Activated naive CD4-positive, alpha-beta T cell treated with Interleukin-2 at 50 U/mL for 16 hours (primary cell): ENCODE data around the gene VPS33A.
"Not testable (repeated sequence)": the region's sequence is repeated elsewhere in the genome, so short reads cannot be mapped to it uniquely, and the experiment has no call there.

Source experiments
- DNase-seq: peaks from one replicate; pipeline ENCODE4 v3.0.0-alpha.2; 2020

Gene VPS33A

DNA sequence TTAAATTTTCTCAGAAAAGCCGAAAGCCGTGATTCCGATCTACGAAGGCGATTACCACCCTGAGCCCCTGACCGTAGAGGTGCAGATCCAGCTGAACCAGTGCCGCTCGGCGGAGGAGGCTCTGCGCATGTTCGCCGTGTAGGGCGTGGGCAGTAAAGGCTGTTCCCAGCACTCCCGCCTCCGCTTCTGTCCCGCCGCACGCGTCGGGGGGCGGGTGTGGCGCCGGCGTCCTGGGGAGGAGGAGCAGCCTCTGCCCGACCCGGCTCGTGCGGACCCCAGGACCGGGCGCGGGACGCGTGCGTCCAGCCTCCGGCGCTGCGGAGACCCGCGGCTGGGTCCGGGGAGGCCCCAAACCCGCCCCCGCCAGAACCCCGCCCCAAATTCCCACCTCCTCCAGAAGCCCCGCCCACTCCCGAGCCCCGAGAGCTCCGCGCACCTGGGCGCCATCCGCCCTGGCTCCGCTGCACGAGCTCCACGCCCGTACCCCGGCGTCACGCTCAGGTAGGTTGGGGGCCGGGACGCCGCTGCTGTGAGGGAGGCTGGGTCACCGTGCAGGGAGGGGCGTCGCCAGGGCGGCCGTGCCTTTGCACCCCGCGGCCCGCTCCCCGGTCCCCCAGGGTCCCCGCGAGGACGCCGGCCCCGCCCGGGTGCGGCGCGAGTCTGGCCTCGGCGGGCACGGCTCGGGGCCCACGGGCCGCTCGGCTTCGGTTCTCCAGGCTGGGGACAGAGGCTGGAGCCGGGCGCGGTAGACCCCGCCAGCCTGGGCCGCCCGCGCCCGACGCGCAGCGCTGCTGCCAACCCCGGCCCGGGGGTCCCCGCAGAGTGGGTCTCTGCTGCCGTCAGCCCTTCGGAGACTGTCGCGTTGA is 62.8 kb downstream of the VPS33A start, which contains the start of gene B3GNT4:
Gene B3GNT4 (plus strand): TSS at position 409 of the 866 bp plus-strand sequence. CDS start 910 bp downstream, outside the sequence.
- DNase-seq = peak; percentile 75

DNA sequence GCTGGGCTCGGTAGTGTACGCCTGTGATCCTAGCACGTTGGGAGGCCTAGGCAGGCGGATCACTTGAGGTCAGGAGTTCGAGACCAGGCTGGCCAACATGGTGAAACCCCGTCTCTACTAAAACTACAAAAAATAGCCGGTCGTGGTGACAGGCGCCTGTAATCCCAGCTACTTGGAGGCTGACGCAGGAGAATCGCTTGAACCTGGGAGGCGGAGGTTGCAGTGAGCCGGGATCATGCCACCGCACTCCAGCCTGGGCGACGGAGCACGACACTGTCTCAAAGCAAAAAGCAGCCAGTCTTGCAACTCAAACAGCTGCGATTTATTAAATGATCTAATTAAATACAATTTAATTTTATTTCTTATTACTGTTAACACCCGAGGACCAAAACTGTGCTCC is 63.5 kb downstream of the VPS33A start:
- DNase-seq = not testable (repeated sequence)

DNA sequence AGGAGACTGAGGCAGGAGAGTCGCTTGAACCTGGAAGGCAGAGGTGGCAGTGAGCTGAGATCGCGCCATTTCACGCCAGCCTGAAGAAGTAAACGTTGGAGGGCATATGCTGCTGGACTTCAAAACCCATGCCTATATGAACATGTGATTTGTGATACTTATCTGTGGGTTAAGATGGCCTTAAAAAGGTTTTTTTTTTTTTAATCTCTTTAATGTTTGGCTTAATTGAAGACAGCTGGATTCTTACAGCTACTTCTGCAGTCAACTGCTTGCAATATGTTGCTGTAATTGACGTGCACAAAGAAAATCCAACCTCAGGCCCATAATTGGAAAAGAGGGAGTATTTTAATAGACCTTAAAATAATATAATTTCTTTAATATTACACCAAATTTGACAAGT is 64.3 kb downstream of the VPS33A start:
- DNase-seq = no peak

DNA sequence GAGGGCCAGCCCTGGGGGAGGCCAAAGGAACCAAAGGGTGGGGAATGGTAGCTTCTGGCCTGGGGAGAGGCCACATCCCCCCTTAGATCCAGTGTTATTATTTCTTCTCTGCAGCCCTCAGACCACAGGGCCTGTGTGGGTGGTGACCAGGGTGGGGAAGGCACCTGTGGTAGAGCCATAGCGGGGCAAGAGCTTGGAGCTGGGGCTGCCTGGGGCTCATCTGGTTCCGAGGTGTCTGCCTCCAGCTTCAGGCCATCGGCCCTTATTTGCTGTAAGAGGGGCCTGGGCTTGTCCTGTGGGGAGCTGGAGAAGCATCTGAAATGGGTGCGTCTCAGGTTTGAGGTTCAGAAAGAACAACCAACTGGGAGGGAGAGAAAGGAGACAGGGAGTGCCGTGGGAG is 64.9 kb downstream of the VPS33A start:
- DNase-seq = no peak

DNA sequence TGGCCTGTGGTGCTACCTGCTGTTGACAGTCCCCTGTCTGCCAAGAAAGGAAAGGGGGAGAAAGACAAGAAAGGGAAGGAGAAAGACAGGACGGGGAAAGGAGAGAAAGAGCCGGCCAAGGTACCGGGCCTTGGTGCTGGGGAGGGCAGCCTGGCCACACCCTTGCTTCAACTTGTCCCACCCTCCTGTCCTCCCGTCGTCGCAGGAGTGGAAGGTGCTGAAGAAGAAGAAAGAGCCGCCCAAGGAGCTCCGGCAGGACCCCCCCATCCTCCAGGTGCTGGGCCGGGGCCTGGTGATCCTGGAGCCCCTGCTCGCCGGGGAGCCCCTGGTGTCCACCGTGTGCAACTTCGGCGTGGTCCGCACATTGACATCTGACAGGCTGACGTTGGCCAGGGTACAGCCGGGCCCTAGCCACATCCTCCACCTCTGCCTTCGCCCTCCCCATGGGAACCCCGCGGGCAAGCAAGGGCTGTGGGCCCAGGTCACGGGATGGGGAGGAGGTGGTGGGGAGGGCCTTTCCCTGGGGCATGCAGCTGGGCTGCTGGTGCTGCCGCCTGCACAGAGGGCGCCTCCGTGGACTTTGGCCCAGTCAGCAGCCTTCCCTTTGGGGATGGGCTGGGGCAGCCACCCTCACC is 65.6 kb downstream of the VPS33A start:
- no peak for DNase-seq

- DNase-seq = no peak
These were observed 66.6 kb downstream of the VPS33A start for GRCh38 chr12:122199484-122200355.

DNA sequence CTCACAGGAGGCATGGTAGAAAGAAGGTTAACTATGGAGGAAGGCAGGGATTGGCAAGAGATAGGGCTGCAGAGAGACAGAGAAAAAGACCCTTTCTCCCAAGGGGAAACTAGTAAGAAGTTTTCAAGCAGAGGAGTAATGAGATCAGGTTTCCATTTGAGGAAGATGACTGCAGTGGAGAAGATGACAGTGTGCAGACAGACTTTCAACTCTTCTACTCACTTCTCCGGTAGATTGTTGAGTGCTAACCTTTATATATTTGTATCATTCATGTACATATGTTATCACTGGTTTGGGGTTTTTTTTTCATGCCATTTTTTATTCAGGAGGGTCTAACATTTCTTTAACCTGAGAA is 68.7 kb downstream of the VPS33A start:
- no peak for DNase-seq

- DNase-seq = no peak
These were observed 70.9 kb downstream of the VPS33A start for GRCh38 chr12:122195405-122195804.

DNA sequence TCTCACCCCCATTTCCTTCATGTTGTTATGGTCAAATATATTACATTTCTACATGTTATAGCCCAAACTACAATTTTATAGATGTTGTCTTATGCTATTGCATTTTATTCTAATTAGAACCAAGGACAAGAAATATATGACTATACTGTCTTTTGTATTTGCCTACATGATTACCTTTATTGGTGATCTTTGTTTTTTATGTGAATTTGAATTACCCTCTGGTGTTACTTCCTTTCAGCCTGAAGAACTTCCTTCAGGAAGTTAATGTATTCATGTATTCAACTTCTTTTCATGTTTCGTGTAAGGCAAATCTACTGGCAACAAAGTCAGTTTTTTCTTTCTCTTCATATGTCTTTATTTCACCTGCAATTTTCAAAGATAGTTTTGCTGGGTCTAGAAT is 71.5 kb downstream of the VPS33A start:
- no peak for DNase-seq

GRCh38 chr12:122192441-122192840 is 73.9 kb downstream of the VPS33A start:
- no peak for DNase-seq

DNA sequence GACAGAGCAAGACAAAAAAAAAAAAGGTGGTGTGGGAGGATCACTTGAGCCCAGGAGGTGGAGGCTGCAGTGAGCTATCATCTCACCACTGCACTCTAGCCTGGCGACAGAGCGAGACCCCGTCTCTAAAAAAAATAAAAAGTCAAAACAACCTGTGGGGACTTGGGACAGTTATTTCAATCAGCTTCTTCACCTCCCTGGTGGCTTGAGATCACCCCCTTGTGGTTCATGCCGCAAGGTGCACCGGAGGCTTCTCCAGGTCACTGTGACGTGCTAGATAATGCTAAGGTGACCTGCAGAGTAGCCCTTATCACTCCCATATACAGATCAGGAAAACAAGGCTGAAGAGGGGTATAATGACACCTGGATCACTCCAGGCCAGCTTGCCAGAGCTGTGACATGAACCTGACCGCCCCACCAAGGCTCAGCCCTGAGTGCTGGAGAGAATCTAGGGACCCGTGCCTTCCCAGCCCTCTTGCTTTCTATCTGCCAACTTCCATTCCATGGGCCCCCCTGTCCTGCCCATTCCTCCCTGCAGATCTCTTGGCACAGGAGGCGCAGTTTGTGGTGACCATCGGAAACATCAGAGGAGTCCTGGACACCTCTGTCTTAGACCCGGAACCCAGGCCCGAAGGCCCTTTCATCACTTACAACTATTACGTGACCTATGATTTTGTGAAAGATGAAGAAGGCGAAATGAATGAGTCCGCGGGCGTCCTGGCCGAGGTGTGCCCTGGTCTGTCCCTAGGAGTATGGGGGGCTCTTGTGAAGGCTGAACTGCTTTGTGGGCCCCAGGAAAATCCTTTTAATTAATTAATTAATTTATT is 75.2 kb downstream of the VPS33A start:
- DNase-seq = peak; percentile 76

DNA sequence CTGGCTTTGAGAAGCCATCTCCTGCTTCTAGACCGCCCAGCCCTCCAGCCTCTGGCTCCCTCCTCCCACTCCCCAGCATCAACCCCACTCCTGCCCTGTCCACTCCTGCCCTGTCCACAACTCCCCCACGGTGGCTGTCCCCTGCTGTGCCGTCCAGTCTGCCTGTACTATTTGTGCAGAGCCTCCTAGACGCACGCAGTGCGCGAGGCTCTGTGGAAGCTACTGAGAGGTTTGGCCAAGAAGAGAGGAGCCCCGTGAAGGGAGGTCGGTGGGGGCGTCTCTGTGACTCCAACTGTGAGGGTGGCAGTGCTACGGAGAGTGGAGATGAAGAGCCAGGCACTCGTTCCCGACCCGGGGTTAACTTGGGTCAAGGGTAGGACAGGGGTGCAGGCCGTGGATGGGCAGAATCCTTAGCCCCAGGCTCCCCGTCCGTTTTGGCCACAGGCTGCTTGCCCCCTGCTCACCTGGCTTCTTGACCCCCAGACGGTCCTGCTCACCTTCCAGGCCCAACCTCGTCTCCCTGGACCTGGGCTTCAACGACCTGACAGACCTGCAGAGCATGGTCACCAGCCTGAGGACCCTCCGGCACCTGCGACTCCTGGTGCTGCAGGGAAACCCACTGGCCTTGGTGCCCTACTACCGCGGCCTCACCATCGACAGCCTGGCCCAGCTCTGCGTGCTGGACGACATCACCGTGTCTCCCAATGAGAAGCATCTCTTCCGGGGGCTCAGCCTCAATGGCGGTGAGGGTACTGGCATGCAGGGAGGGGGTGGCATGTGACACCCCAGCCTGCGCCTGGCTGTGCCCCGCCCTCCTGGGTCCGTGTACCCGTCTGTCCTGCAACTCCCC is 76.4 kb downstream of the VPS33A start:
- DNase-seq = no peak

- no peak for DNase-seq
These were observed 78.8 kb downstream of the VPS33A start for GRCh38 chr12:122187466-122187865.

DNA sequence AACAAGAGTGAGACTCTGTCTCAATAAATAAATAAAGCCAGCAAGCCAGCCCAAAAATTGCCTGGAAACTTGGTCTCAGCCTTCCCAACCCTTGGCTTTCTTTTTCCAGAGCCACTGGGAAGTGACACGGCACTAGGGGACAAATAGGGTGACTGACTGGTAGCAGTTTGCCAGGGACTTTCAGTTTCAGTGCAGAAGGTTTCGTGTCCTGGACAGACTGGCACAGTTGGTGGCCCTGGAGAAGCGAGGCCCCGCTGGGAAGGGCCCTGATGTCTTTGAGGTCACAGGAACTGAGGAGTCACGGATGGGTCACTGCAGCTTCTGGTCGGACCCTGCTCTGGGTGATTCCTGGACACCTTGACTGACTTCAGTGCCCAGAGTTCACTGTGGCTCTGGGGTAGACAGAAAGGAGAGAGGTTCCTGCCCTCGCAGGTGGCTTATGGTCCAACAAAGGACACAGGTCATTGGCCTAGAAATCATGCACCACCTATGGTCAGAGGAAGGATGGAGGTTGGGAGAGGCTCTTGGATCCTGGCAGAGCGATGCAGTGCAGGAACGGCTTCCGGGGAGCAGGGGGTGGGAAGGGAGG is 80.7 kb downstream of the VPS33A start:
- DNase-seq = no peak

DNA sequence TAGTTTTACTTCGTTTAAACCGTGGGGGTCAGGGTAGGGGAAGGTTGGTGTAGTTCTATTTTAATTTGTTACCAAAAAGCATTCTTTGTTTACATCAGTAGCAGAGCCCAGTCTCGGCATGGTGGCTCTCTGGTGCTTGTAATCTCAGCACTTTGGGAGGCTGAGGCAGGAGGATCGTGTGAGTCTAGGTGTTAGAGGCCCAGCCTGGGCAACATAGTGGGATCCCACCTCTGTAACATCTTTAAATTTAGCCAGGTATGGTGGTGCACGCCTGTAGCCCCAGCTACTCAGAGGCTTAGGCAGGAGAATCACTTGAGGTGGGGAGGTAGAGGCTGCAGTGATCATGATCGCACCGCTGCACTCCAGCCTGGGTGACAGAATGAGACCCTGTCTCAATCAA is 81.2 kb downstream of the VPS33A start:
- DNase-seq = no peak

DNA sequence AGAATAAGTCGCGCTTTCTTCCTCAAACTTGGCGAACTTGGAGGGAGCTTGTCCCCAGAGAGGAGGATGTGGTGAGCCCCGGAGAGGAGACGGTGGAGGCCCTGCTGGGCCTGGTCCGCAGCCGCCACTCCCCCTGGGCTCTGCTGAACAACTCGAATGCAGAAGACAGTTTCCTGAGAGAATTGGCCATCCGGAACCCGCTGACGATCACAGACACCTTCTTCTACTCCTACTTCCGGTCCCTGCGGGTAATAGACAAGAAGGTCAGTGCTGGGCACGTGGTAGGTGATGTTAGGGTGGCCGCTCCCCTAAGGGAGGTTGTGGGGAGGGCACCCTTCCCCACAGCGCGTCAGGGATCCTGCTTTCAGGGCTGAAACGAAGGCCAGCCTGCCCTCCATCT is 81.8 kb downstream of the VPS33A start:
- DNase-seq = no peak

DNA sequence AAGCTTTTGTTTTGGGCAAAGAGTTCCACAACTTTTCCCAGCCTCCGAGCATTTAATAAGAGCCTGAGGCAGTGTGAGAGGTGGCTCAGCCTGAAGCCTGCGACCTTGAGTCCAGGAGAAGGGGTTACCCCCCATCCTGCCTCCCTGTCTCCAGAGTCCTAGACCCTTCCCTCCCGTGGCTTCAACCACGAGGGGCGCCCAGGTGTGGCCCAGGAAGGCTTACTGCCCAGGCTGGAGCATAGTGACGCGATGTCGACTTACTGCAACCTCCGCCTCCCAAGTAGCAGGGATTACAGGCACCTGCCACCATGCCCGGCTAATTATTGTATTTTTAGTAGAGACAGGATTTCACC is 82.7 kb downstream of the VPS33A start:
- no peak for DNase-seq

DNA sequence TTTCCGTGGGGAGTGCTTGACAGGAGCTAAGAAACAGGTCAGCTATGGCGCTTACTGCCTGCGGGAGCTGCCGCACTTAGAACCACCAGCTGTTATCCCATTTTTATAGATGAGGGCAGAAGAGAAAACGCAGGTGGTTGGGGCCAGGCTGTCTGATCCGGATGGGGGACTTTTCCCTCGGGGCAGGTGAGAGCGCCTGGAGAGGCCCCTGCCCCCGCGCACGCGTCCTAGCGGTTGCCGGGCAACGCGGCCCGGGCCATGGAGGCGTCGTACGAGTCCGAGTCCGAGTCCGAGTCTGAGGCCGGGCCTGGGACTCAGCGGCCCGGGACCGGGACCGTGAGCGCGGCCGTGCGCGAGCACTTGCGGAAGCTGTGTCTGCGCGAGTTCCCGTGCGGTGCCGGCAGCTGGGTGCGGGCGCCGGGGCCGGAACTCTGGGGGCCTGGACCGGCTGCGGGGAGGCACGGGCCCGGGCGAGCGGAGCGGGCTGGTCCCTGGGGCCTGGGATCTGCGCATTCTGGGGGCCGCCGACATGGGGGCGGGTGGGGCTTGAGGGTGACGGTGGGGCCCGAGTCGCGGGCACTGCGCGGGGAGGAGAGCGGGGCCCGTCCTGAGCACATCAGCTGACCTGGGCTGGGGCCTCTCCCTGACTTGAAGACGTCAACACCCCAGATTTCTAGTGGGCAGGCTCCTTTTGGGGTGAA is 83.3 kb downstream of the VPS33A start, which contains the start of gene LRRC43:
Gene LRRC43 (plus strand): TSS at position 237 of the 701 bp plus-strand sequence. CDS start 22 bp downstream, at position 259.
- peak; percentile 27 for DNase-seq
